GM19193 (cell line): ENCODE data around the gene MPV17.

ENCODE experiments used
- POLR2A ChIP-seq: IDR thresholded peaks from 4 replicates; pipeline ENCODE4 v1.6.1; 2011; ENCODE audit not compliant: insufficient read depth, insufficient read length; ENCODE audit errors: extremely low read depth

The MPV17 gene

DNA sequence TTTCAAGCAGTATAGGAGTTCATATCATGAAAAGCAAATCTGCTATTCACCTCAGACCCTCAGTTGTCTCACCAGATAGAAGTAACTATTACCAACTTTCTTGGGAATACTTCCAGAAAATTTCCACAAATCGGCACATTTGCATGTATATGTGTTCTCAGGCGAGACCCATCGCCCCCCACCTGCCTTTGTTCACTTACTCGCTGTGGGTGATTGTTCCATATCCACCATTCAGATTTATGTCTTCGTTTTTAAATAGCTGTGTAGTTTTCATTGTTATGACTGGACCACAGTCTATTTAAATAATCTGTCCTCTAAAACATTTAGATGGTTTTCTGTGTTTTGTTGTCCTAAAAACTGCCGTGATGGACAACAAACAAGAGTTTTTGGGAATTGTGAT is 37.4 kb downstream of the MPV17 start:
- TF ChIP-seq POLR2A = no peak

DNA sequence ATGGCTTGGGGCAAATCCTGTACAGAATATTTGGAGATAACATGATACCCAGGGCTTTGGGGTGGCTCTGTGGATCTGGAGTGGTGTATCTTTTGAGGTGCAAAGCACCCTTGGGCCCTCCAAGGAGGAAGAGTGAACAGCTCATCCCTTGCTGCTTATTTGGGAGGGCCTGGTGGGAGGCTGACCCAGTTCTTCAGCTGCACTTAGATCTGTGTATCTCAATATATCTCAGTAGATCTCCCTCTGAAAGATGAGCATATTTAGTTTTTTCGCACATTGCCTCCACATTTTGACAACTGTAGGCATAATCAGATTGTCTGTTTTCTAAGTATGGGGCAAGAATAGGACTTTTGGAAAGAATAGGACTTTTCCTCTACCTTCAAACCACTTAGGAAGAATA is 37.9 kb downstream of the MPV17 start:
- no peak for TF ChIP-seq POLR2A

DNA sequence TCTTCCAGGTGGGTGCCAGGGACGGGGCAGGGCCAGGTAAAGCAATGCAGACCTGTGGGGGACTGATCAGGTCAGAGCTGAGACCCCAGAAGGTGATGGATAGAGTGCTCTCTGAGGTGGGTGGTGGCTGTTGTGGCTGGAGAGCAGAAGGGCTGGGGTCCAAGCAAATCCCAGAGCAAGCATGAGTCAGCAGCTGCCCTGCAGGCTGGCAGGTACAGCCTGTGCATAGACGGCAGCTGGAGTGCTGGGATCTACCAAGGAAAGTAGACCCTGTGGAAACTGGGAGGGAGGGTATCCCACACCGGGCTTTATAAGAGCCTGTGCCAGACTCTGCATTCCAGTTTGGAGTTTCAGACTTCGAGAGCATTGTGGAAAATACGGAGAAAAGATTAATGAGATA is 40.0 kb downstream of the MPV17 start:
- TF ChIP-seq POLR2A = no peak

DNA sequence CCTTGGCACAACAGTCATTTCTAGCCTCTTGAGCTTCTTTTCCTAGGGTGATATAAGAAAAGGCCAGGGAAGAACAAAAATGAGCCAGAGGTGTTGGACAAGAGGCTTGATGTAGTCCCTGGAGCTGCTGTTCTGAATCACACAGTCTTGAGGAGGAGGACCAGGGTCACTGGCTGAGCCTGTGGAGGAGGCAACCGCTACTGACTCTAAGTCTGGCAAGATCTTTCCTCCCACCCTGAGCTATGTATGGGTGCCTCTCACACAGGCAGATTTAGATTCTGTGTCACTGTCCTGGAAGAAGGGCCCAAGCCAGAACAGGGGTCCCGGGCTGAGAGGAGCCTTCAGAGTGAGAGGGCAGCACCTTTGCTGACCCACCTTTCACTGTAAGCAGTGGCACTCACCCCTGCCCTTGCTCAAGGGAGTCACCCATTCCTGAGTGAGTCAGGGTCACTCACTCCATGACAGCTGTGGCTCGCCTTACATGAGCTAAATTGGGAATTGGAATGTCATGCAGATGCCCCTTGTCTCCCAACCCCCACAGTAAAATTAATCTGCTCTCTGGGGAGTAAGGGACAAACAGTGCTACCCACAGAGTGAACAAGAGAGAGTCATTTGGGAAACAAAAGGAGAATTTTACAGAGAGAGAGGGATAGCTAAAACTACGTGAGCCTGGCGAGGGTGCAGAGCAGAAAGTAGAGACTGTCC is 40.9 kb downstream of the MPV17 start, which contains the start of gene TRIM54:
TSS of gene TRIM54 (plus strand) at position 575 of the 705 bp plus-strand sequence. CDS start 303 bp downstream, outside the sequence.
- no peak for TF ChIP-seq POLR2A

DNA sequence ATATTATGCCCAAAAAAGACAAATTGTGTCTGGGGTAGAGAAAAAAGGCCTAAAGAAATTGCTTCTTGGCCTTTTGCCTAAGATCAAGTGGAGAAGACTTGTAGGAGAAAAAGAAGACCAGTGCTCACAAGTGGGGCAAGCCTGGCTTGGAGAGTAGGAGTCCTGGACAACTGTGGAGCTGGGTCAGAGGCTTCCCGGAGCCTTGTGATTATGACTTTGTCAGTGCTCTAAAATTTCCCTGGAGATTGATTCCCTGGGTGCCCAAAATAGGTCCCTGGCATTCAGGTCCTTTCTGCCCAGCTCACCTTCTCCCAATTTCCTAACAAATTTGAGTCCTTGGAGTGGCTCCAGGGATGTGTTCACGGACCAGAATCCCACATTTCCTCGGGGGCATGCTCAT is 41.5 kb downstream of the MPV17 start:
- TF ChIP-seq POLR2A = no peak

DNA sequence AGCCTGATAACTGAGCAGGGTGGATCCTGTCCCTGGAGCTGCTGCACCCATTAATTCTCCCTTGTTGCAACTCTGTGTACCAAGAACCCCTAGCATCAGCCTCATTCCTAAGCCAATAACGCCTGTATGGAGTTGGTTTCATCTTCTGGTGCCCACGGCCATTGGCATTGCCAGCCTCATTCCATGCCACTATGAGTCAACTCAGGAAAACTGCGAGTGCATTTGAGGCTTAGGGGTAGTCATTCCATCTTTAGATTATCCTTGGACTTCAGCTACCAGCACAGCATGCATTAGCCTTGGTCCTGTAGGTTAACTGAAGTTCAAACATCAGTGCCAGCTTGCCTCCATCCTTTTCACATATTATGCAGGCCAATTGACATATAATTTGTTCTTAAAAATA is 42.1 kb downstream of the MPV17 start:
- TF ChIP-seq POLR2A = no peak

DNA sequence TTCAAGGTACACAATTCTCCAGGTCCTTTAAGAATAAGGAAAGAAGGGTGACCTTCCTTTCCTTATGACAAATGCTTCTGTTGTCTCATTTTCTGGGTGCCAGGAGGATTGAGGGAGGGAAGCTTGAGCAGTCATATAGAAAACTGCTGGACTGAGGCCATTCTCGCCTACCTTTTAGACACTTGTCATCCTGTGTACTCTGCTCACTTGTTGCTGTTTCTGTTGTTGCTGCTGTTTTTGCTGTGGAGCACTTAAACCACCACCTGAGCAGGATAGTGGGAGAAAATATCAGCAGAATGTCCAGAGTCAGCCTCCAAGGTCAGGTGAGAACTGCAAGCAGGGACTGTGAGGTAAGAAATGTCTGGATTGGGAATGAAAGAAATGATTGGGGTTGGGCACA is 44.9 kb downstream of the MPV17 start:
- no peak for TF ChIP-seq POLR2A

DNA sequence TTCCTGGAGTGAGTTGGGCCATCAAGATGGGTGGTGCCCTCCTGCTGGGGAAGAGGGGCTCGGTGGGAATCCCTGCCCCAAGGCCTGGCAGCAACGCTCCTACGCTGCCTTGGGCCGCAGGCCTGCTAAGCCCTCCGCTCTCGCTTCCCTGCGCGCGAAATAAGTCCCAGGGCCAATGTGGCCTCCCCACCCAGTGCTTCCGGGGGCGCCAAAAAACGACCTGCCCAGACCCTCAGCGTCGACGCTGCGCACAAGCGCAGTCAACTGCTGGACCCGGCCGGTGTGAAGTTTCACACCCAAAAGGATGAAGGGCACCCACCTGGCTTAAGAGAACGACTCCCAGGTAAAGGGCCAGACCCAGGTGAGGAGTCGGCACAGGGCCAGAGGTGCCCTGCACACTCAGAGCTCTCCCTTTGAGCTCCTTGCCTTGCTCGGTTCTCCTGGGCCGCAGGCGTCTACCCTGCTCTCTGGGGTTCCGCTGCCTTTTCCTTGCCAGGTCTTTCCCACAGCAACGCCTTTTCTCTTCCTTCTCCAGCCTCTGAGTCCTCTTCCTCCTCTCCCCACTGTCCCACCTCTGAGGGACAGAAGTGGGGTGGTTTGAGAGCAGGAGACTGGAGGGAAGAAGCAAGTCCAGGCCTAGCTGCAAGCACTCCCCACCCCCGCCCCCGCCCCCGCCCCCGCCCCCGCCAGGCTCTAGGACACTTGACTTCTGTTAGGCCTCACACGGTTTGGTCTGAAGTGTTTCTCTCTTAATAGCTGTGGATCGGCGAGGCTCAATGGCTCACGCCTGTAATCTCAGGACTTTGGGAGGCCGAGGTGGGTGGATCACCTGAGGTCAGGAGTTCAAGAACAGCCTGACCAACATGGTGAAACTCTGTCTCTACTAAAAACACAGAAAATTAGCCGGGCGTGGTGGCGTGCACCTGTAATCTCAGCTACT is 47.4 kb downstream of the MPV17 start, which contains the start of gene DNAJC5G:
TSS of gene DNAJC5G (plus strand) at position 223 of the 940 bp plus-strand sequence. CDS start 1,296 bp downstream, outside the sequence.
- no peak for TF ChIP-seq POLR2A

DNA sequence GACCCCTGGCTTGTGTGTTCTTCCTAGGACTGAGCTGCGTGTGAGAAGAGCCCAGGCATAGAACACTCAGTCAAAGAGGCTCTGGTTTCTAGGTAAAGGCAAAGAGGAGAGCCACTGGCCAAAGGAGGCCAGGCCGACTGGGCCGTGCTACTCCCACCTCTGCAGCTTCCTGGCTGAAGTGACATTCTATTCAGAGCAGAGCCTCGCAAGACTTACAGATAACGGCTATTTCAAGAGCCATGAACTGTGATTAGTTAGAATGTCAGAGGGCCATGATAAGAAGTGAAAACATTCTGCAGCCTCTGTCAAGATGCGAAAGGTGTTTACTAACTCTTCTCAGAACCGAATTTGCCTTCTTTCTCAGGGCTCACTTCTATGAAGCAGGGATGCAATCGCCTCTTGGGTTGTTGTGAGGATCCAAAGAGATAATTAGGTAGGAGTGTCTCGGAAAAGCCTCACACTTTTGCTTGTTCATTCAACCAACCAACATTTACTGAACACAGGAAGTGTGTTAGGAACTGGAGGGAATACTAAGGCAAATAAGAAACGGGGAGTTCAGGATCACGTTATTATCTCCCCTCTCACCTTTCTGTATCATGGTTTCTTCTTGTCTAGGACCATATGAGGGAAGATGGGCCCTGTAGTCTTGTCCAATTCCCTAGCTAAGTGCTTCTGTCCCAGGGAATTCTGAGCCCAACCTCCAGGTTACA is 51.1 kb downstream of the MPV17 start:
- TF ChIP-seq POLR2A = no peak

DNA sequence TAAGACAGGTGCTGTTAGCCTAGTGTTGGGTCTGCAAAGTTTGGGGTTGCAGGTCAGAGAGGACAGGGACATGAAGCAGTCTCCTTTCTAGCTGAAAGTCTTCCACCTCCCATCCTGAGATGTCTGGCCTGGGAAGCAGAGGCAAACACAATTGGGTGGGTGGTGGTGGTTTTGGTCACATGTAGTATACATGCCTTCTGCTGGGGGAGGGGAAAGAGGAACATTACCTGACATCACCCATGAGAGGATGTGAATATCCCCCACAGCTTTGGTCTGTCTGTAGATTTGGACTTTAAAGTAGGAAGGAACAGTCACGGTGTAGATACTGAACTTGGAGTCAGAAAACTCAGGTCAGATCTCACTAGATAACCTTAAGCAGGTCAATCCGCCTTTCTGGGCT is 52.2 kb downstream of the MPV17 start:
- TF ChIP-seq POLR2A = no peak

DNA sequence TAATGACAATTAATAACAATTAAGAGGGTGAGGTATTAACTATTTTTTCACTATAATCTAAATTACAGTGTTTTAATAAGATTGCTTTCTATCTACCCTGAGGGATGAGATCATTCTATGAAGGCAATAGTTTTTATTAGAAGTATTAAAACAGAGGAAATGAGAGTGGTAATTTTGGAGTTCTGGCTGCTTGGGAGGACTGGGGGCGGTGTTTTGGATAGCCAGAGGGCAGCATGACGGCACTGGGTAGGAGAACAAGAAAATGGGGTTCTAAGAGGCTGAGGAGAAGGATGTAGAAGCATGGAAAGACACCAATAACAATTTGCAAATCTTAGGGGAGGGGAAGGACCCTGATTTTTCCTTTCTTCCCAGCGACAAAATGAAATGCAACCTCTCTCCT is 52.8 kb downstream of the MPV17 start:
- no peak for TF ChIP-seq POLR2A

DNA sequence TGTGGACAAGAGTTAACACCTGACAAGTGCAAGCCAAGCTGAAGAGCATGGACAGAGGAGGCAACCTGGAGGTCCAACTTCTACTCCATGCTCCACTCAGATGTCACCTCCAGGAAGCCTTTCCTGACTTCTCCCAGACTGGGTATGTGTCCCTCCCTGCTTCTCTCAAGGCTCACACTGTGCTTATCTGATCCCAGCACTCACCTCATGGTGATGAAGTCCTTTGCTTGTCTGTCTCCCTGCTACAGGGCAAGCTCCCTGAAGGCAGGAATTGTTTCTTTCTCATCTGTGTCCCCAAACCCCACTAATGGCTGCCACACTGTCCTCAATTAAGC is 57.4 kb downstream of the MPV17 start:
- TF ChIP-seq POLR2A = no peak

DNA sequence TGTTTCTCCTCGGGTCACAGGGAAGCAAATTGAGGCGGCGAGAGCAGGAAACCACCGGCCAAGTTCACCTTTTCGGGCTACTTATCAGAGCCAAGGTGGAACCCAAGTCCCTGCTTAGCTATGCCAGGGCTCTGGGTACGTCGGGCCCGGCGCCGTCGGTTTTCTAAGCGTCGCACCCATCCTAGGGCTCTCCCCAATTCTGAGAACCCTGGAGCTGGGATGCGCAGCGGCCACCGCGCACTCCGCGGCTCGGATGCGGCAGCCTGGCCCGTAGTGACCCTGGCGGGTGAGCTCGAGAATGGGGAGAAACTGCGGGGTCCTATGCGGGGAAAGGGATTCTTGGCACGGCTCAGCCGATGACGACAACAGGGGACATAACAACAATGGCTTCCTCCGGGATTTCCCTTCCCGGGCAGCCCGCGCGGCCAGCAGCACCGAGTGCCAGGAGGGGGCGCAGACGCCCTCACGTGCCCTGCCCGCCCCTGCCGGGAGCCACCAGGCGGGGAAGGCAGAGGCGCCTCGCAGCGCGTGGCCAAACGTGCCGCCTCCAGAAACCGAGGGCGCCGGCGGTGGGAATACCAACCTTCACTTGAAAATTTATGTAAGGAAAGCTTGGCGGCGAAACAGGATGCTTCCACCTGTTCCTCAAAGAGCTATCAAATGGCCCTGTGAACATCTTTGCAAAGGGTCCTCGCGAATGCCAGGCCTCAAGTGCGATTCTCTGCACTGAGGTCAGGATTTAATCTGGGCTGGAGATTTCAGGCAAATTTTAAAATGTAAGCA is 58.0 kb downstream of the MPV17 start:
- no peak for TF ChIP-seq POLR2A

DNA sequence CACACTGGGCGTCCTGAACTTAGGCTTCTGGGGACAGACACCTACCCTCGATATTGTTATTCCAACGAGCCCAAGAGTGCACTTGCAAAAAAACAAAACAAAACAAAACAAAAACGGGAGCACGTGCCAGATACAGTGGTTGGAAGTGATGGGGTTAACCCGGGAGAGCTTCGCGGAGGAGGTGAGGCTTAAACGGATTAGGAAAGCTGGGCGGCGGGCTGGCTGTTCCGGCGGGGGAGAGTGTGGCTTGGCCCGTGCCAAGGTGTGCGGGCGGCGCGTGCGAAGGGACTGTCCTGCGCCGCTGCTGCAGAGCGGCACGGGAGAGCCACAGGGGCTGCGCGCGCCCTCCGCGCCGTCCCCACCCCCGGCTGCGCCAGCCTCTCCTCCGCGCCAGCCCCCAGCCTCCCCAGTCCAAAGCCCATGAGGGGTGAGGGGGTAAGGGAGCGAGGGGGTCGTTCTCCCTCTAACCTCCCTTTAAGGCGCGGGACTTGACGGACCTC is 58.6 kb downstream of the MPV17 start:
- TF ChIP-seq POLR2A = no peak
